GM19328 (cell line): ENCODE measurements around the gene CHMP6.

Source experiments
- ATAC-seq: cut with Tn5 transposase; IDR thresholded peaks from one replicate; pipeline ENCODE4 v1.9.1; 2021; ENCODE audit warnings: mild to moderate bottlenecking, moderate library complexity; ENCODE audit not compliant: unreplicated experiment

CHMP6 gene

GRCh38 chr17:80991645-80992076 is at the start of gene CHMP6:
CHMP6 (plus strand) TSS chr17:80991841; CDS start chr17:80991919, 78 bp downstream.
- no peak for ATAC-seq

- ATAC-seq: no peak
Observed at GRCh38 chr17:80942423-80943345, 49.0 kb upstream of the CHMP6 start.

GRCh38 chr17:80943346-80944145 is 48.1 kb upstream of the CHMP6 start:
- ATAC-seq: no peak

GRCh38 chr17:80944326-80944725 is 47.3 kb upstream of the CHMP6 start:
- ATAC-seq: no peak

DNA sequence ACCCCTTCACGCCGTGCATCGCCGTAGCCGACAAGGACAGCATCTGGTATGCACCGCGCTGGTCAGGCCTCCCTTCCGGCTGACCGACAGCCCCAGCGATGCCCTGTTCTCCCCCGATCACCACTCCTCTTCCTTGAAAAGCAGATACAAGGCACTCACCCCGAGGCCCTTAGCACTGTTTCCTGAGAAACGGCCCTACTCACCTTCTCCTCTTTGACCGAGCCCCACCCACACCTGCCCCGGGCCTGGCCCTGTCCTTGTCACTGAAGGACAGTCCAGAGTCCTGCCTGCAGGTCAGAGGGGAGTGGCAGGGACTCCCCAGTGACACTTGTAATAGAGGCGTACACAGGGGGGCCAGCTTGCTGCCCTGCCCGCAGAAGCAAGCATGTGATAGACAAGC is 45.9 kb upstream of the CHMP6 start:
- ATAC-seq: no peak

DNA sequence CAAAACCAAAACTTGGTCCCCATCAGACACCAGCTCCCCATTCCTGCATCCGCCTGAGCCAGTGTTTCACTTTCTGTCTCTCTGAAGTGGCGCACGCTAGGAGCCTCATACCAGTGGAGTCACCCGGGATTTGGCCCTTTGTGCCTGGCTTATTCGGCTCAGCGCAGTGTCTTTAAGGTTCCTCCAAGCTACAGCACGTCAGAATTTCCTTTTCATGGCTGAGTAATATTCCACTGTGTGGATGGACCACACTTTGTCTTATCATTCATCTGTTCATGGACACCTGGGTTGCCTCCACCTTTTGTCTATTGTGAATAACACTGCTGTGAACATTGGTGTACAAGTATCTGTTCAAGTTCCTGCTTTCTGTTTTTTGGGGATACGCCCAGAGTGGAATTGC is 45.2 kb upstream of the CHMP6 start:
- ATAC-seq: no peak

GRCh38 chr17:80947200-80947940 is 44.3 kb upstream of the CHMP6 start:
- ATAC-seq: no peak

GRCh38 chr17:80948019-80948975 is 43.3 kb upstream of the CHMP6 start:
- ATAC-seq: no peak

GRCh38 chr17:80948976-80949450 is 42.6 kb upstream of the CHMP6 start:
- no peak for ATAC-seq

GRCh38 chr17:80949451-80950421 is 41.9 kb upstream of the CHMP6 start:
- ATAC-seq: no peak

- ATAC-seq: no peak
Observed at GRCh38 chr17:80950466-80951120, 41.0 kb upstream of the CHMP6 start.

DNA sequence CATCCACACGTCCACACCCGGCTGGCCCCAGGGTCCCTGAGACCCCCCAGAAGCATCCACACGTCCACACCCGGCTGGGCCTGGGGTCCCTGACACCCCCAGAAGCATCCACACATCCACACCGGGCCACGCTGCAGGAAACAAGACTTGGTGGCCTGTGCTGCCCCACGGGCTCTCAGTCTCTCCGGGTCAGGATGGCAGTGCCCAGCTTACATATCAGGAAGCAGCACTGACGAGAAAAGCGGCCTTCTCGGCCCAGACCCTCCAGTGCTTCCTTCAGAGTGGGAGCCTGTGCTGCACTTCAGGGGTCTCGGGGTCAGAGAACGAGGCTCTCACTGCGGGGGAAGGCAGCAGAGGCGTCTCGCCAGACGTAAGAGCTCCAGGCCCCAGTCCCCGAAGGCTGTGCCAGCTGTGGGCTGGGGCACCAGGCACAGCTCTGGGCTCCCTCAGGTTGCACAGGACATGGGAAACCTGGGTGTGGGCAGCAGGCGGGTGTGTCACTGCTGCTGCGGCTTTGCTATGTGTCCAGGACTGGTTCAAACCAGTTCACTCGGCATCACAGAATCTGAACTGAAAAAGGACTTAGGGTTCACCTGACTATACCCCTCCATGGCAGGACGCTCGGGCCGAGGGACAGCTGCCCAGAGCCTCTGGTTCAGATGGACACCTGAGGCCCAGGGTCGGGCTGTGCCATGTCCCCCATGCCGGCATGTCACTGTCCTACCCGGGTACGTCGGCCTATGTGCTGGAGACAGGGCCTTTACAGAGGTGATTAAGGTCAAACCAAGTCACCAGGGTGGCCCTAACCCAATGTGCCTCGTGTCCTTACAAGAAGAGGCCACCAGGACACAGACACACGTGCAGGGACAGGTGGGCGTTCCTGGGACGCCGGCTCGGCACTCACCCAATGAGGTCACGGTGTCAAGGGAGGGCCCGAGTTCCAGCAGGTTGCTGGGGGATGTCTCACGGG is 40.2 kb upstream of the CHMP6 start:
- no peak for ATAC-seq

- ATAC-seq: no peak
Observed at GRCh38 chr17:80952291-80952690, 39.4 kb upstream of the CHMP6 start.

GRCh38 chr17:80953471-80954315 is 37.9 kb upstream of the CHMP6 start:
- ATAC-seq: no peak

- ATAC-seq: no peak
Observed at GRCh38 chr17:80955078-80955477, 36.6 kb upstream of the CHMP6 start.

DNA sequence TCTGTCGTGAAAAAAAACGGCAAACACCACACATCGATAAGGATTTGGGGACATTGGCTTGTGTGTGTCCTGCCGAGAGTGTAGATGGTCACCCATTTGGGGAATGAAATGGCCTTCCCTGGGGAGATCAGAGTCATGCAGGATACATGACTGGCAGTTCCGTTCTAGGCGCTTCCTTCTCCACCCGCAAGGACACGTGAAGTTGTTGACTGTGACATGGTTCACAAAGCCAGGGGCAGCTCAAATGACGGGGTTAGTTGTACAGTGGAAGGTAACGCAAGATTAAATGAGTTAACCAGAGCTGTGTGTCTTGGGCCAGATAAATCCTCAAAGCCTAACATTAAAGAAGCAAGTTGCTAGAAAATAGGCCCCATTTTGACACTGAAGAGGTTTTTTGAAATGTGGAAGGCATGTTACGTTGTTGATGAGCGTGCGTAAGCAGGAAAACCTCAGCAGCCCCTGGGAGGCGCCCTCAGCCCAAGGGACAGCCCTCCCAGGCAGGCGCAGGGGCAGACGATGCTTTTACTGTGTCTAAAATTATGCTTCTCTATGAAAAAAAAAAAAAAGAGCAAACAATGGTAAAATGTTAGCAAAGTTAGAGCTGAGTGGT is 35.9 kb upstream of the CHMP6 start:
- no peak for ATAC-seq
